IPS-NIHi7 (cell line): ENCODE data around the gene ITIH2.

ENCODE experiments used
- DNase-seq: peaks from one replicate; pipeline ENCODE4 v3.0.0; 2012; ENCODE audit warnings: mixed read lengths; ENCODE audit errors: extremely low spot score

ITIH2 gene

DNA sequence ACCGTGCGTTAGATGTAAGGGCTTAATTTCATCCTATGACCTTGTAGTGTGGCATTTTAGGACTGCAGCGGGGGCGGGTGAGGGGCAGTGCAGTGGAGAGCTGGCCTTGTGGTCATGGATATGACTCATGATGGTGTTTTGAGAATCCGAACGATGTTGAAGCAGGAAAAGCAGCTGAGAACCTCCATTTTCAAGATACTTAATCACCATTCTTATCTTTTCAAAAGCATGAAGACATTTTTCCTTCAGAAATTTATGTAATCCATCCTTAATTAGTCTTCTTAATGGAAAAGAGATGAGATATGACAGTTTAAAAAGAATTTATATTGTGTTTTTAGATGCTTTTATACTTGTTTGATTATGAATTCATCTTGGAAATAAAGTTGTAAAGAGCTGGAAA is 94.5 kb downstream of the ITIH2 start:
- no peak for DNase-seq
